Measurements from ENCODE around the gene LRRC75A. TPM values are rescaled to one million over a fixed set of nuclear protein-coding genes. Genes with fewer than 3 reads are reported as not detected.
"Not testable (repeated sequence)": the region's sequence is repeated elsewhere in the genome, so short reads cannot be mapped to it uniquely, and the experiment has no call there.

LRRC75A gene
- total and polyA plus RNA-seq, 4 experiments from 2014 or later, result 0.72 to 5.7 (median 4.0) TPM

DNA sequence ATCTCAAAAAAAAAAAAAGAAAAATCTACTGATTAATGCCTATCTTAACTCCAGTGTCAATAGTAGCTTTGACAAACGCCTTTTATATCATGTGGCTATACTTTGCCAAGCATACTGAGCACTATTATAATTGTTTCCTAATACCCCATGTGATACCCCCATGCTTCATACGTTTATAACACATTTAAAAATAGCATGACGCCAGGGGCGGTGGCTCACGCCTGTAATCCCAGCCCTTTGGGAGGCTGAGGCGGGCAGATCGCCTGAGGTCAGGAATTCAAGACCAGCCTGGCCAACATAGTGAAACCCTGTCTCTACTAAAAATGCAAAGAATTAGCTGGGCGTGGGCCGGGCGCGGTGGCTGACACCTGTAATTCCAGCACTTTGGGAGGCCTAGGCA, 99.5 kb downstream of the LRRC75A start:
- H3K4me1 Mint-ChIP-seq; H3K27me3 ChIP-seq (ENCODE audit: insufficient read depth, low read length); H3K27me3 Mint-ChIP-seq; intact Hi-C loops (cut with micrococcal nuclease); H3K9me3 Mint-ChIP-seq; H3K27ac ChIP-seq (ENCODE audit: low read depth, low read length); H3K9me3 ChIP-seq (ENCODE audit: control insufficient read depth in 1 of 2, low read length in 2 of 2); H3K4me3 ChIP-seq (ENCODE audit: low read length in 2 of 2); H3K4me1 ChIP-seq (ENCODE audit: insufficient read depth, low read length); DNase-seq; H3K36me3 Mint-ChIP-seq; H3K36me3 ChIP-seq (ENCODE audit: insufficient read depth, low read length); H3K4me3 Mint-ChIP-seq; H3K27ac Mint-ChIP-seq: not testable (repeated sequence)
- ChIA-PET CTCF (ENCODE audit: partially characterized antibody) (interaction anchor here (1.1 to 2.4 kb wide), 2 partner anchors 22 to 61 kb away, joined by 3 to 11 read pairs; partner anchors contain the start of gene TRPV2), POLR2A (ENCODE audit: partially characterized antibody) (interaction anchor here (1.2 kb wide), 1 partner anchor 12 kb away, joined by 4 read pairs; the partner anchor contains the start of gene UBB)

Other genes starting within 250 kb of the LRRC75A start
- 1 to 10 TPM; 8.4 to 8.6 TPM for gene CENPV, start 138.7 kb downstream of the LRRC75A start, total RNA-seq
- gene CENPV, start 138.7 kb downstream of the LRRC75A start, polyA plus RNA-seq, result 10 to 100 TPM; 11.3 to 18.1 TPM
- gene UBB, start 111.1 kb downstream of the LRRC75A start, total RNA-seq, result 100 to 1,000 TPM; 523 to 560 TPM
- gene UBB, start 111.1 kb downstream of the LRRC75A start, polyA plus RNA-seq, result 1,000 to 10,000 TPM; 1,629 to 1,970 TPM
- 100 to 1,000 TPM in 1 of 2 experiments, 10 to 100 TPM in 1; 95.0 to 101 TPM for gene TRPV2, start 76.6 kb downstream of the LRRC75A start, total RNA-seq
- 100 to 1,000 TPM; 118 to 127 TPM for gene TRPV2, start 76.6 kb downstream of the LRRC75A start, polyA plus RNA-seq
- gene ZNF287, start 77.0 kb upstream of the LRRC75A start, total RNA-seq, result 10 to 100 TPM; 16.7 to 17.9 TPM
- 10 to 100 TPM; 14.1 to 18.2 TPM for gene ZNF287, start 77.0 kb upstream of the LRRC75A start, polyA plus RNA-seq
- 10 to 100 TPM; 11.5 to 12.0 TPM for gene ZNF624, start 161.7 kb upstream of the LRRC75A start, total RNA-seq
- 1 to 10 TPM; 1.9 to 3.2 TPM for gene ZNF624, start 161.7 kb upstream of the LRRC75A start, polyA plus RNA-seq
- 1 to 10 TPM; 8.4 to 9.9 TPM for gene CCDC144A, start 198.0 kb upstream of the LRRC75A start, total RNA-seq
- gene CCDC144A, start 198.0 kb upstream of the LRRC75A start, polyA plus RNA-seq, result 1 to 10 TPM in 1 of 2 donors, not detected in 1; 3.2 TPM